ENCODE results near the gene CALY.

Gene CALY

DNA sequence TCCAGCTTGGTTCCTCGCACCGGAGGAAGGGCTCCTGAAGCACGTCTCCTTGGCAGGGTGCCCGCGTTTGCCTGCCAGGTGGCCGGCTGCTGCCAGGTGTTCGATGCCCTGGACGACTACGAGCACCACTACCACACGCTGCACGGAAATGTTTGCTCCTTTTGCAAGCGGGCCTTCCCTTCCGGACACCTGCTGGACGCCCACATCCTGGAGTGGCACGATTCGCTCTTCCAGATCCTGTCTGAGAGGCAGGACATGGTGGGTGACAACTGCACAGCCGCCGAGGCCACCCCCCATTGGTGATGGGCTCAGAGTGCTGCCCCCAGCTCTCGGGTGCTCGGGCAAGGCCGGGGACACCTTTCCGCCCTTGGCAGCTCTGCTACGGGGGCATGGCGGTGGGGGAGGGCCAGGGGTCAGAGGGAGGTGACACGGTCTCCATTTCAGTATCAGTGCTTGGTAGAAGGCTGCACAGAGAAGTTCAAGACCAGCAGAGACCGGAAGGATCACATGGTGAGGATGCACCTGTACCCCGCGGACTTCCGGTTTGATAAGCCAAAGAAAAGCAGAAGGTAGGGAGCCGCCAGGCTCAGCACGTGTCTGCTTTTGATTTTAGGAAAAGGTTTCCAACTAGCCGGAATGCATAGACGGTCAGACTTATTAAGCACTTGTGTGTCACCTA, 26.8 kb downstream of the CALY start:
- no peak for DNase-seq

DNA sequence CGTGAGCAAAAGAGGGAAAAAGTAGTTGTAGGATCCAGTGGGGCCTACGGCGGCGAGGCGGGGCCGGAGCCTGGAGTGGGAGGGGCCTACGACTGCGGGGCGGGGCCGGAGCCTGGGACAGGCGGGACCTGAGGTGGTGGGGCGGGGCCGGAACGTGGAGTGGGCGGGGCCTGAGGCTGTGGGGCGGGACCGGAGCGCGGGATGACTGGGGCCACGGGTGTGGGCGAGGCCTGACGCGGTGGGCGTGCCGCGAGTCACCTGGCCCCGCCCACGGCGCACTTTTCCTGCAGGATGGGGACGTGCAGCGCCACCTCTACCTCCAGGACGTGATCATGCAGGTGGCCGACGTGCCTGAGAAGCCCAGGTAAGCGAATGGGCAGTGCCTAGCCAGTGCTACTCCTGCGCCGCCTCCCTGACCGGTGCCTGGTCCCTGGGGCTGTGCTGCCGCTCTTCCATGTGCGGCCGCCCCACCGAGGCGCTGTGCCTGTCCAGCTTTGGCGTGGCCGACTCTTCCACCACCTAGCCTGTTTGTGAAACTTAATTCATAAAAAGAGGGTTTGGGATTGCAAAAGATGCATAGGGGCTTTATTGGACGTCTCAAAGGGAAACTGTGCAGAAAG, 27.5 kb downstream of the CALY start:
- peak; percentile 92 for DNase-seq

DNA sequence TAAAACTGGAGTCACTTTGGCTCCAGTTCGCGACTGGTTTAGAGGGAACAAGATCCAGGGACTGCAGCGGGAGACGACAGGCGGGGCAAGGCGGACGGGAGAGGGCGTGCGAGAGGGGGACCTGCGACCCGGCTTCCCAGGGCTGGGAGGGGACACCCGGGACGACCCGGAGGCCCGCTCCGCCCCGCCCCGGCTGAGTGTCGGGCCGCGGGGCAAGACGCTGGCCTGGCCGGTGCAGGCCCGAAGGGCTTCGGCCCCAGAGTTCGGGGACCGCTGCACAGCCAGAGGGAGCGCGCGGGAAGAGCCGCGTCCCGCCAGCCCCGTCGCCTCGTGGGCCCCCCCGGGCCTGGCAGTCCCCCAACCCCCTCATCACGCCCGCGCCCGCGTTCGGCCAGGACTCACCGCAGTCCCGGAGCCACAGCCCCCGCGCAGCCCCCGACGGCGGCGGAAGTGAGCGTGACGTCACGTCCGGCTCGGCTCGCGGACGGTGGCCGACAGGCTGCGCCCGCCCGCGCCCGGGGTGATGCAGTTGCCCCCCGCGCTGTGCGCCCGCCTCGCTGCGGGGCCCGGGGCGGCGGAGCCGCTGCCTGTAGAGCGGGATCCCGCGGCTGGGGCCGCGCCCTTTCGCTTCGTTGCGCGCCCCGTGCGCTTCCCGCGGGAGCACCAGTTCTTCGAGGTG, 28.1 kb downstream of the CALY start, which contains the start of the genes TUBGCP2 and ZNF511:
Gene TUBGCP2, minus strand, starts transcription at position 452 of the 679 bp plus-strand sequence. CDS start 5,931 bp downstream, outside the sequence.
Gene ZNF511, plus strand, starts transcription at position 494 of the 679 bp plus-strand sequence. Its CDS starts 30 bp downstream, at position 524.
- peak; percentile 90 for DNase-seq

DNA sequence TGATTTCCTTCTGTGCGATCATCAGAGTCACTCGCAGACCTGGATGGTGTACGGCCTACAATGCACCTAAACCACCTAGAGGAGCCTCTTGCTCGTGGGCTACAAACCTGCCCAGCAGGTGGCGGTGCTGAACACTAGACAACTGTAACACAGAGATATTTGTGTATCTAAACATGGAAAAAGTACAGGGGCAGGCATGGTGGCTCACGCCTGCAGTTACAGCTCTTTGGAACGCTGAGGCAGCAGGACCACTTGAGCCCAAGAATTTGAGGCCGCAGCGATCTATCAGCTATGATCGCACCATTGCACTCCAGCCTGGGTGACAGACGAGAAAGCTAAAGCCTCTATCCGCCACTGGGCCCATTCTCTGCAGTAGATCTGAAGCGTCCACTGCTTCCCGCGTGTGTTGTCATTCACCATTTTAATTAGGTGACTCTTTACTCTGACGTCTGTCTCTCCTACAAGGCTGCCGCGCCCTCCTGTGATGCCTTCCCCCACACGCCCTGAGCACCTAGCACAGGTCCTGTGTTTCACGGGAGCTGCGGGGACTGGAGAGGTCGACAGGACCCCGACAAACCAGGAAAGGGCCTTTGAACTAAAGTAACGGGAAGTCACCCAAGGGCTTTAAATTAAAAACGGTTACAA, 28.8 kb downstream of the CALY start:
- peak; percentile 88 for DNase-seq

DNA sequence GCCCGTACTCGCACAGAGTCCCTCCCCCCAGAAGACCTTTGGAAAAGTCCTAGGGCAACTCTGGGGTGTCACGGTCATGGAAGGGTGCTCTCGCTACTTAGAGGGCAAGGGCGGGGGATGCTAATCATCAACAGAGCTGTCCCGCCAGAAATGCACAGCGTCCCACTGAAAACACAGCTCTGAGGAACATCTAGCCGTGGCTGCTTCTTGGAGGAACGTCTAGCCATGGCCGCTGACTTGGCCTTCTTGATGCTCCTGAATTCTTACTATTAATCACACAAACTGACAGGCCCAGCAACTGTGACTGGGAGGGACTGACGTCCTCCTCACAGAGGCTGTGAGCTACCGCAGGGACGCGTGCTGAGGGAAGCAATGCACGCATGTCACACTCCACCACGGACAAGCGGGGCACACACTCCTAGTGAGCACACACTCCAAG, 29.7 kb downstream of the CALY start:
- no peak for DNase-seq

DNA sequence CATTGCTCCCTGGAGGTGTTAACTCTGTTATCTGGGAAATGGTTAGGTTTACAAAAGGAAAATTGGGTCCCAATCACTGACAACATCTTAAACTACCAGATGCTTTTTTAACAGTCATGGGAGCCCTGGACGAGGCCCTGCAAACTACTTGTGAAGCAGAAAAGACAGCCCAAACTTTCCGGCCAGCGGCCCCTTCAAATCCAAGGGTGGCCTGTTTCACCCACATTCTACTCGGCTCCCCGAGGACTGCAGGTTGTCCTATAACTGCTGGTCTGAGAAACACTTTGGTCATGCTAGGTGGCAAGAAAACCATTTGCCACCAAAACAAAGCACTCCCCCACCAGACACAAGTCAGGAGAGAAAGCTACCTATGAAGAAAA, 30.6 kb downstream of the CALY start:
- DNase-seq, result no peak

DNA sequence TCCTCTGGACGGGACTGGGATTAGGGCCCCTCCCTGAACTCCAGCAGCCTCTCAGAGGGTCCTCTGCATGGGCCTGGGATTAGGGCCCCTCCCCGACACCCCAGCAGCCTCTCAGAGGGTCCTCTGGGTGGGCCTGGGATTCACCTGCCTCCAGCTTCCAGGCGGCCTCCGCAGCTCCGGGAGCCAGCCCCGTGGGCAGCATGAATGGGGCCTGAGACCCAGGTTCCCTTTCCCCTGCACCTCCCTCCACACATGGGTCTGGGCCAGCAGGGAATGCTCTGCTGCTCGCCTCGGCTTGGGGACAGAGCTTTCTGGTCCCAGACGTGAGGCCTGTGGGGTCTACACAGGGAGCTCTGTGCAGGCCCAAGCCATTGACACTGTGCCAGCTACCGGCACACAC, 33.5 kb downstream of the CALY start:
- DNase-seq, result no peak

DNA sequence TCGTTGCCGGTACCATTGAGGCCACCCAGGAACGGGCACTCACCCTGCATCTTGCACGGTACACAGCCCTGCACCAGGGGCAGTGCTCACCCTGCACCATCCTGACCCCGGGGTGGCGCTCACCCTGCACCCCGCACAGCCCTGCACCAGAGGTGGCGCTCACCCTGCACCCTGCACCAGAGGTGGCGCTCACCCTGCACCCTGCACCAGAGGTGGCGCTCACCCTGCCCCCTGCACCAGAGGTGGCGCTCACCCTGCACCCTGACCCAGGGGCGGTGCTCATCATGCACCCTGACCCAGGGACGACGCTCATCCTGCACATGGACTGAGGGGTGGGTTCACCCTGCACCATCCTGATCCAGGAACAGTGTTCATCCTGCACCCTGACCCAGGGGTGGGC, 34.5 kb downstream of the CALY start:
- DNase-seq, result no peak

DNA sequence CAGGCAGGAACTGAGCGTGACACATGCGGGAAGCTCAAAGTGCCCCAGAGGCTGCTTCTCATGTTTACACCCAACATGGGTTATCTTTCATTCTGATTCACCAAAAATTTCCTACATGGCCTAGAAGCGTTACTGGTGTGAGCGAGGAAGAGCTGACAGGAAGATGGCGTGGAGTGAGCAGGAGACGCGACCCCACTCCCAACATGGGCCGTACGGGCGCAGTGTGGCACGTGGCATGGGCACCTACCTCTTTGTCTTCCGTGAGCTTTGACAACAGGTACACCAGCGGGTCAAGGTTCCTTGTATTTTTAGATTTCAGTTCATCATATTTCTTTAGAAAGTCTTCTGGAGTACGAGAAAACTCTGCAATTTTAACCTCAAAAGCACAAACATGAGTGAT, 37.0 kb downstream of the CALY start:
- DNase-seq, result no peak

DNA sequence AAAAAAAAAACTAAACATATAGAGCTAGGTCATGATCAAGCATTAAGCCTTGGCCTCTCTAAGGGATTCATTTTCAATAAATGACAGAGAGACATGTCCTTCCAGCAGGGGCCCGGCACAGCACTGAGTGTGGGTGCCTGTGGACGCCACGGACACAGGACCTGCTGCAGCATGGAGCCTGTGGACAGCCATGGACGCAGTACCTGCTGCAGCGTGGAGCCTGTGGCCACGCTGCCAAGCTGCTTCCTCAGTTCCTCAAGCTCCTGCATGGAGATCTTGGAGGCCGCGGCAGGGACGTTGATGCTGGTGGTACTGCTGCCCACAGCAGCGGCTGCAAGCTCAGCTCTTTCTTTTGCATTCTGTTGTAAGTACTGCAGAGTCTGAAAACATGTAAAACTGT, 37.5 kb downstream of the CALY start:
- DNase-seq, result no peak

DNA sequence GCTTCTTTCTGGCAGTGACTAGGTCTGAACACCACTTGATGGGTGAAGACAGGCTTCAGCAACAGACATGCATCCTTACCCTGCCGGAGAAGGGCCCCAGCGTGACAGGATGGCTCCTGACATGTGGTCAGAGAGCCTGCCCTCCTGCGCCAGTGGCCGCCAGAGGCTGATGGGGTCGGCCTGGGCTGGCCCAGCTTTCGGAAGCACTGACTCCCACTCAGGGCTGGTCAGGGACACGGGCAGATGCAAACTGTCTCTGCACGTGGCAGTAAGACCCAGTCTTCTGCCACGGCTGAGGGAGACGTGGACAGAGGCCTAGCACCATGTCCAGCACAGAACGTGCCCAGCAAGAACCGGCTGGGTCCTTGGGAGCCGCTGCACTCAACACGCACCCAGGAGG, 38.2 kb downstream of the CALY start:
- no peak for DNase-seq

DNA sequence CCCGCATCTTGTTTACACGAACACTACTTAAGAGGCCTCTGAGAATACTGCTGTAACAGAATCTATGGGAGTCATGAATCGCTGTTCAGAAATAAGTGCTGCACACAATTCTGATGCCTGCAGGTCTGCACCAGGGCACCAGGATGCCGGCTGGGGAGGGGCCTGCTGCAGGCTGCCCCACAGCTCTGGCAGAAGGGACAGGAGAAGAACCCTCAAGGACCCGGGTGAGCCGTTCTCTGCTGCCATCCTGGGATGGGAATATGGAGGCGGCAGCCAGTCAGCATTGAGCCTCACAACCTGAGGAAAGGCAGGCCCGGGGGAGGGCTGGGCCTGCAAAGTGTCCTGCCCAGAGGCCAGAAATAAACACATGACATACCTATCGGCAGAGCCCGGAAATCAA, 39.2 kb downstream of the CALY start:
- no peak for DNase-seq

DNA sequence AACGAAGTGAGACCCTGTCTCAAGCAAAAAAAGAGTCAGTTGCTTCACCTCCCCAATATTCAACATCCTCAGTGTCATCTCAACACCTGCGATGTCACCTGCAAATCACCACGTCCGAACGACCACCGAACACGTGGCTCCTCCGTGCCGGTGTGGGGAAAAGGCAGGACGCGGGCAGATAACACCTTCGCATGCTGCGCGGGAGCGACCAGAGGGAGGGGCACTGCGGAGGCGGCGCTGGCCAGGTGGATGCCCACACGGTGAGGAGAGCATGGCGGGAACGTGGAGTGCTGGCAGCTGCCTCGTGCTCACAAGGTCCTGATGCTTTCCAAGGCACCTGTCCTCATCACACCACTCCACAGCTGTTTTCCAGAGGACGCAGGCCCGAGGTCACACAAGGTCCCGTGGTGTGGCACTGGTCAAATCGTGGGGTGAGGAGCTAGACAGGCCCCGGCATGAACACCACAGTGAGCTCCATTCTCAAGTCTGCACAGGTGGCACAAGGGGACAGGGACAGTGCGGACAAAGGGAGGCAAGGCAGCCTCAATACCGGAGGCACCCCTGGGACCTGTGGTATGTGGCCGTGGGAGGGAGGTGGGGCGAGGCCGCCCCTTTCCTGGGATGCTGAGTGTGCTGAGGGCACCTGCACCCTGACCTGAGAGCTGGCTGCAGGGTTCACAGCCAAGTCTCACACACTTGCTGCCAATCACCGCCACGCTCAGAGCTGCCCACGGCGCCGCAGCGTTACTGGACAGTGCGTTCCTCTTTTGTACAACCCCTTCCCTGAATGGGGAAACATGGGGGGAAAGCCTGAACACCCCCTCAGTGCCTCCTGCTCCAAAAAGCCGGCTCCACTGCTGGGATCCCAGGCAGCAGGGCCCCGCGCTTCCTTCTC, 41.0 kb downstream of the CALY start:
- no peak for DNase-seq

DNA sequence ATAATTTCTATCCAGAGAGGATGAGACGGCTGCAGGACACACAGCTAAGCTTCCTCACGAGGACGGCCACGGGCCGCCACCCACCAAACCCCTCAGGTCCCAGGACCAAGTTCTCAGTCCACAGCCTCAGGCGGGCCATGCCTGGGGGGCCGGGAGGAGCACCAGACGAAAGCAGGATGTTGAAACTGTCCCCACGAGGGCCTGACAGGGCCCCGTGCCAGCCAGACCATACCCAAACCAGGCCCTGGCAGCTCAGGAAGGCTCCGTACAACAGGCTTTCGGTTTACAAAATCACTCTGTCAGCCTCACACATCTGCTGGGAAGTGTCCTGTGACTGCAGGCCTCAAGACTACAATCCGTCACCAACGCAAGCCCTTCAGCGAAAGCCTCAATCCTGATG, 42.5 kb downstream of the CALY start:
- DNase-seq, result no peak

DNA sequence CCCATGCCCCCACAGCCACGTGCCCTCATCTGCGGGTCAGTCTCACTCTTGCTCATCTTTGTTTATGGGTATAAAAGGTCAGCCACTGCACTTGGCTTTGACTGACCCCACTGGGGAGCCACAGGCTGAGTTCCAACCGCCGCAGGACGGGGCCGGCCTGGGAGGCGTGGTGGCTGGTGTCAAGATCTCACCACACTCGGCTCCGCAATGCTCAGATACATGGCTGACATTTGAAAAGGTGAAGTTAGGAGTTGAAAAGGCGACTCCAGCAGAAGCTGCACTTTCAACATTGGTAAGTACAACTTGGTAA, 42.9 kb downstream of the CALY start:
- DNase-seq, result no peak

DNA sequence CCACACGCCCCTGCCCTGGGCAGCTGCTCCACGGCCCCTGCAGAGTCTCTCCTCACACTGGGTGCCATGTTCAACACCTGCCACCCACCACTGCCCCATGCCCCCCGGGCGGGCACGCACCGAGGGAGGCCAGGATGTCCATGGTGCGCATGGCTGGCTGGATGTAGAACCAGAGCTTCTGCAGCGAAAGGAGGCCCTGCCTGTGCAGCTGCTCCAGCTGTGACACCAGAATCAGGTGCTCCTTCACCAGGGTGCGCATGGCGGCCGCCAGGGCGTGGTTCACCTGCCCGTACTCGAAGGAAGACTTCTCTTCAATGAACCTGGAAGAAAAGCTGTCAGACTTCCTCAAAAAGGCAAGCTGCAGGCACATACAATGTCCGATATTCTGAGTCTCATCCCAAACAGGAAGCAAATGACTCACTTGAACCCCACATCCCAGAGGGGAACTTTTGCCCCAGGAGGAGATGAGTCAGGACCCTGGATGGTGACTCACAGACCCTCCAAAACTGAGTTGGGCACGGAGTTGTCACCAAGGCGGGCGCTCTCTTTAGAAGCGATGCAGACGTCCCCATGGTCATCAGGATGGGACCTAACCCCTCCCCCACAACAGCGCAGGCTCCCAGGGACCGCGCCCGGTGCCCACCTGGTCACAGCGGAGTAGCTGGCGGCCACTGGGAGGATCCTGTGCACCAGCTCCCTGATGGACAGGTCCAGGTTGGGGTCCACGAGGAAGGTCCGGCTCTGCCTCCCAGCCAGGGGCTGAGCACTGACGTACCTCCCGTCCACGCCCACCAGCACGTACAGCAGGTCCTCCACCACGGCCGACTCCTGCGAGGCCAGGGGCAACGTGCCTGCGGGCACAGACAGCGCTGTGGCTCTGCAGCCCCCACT, 43.5 kb downstream of the CALY start:
- DNase-seq, result no peak

DNA sequence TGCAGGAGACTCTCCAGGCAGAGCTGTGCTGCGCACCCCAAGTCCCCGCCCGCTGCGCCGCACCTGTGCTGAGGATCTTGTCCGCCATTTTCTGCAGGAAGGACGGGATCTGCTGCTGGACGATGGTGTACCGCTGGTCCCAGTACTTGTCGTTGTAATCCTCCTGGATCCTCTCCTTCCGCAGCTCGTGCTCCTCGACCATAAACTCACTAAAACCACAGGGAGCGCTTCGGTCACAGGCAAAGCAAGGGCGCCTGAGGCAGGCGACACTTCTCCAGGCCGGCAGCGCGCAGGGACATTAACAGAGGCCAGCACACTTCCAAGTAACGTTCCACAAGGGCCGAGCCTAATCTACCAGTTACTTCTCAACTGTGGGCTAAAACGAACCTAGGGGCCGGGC, 46.9 kb downstream of the CALY start:
- DNase-seq, result no peak

DNA sequence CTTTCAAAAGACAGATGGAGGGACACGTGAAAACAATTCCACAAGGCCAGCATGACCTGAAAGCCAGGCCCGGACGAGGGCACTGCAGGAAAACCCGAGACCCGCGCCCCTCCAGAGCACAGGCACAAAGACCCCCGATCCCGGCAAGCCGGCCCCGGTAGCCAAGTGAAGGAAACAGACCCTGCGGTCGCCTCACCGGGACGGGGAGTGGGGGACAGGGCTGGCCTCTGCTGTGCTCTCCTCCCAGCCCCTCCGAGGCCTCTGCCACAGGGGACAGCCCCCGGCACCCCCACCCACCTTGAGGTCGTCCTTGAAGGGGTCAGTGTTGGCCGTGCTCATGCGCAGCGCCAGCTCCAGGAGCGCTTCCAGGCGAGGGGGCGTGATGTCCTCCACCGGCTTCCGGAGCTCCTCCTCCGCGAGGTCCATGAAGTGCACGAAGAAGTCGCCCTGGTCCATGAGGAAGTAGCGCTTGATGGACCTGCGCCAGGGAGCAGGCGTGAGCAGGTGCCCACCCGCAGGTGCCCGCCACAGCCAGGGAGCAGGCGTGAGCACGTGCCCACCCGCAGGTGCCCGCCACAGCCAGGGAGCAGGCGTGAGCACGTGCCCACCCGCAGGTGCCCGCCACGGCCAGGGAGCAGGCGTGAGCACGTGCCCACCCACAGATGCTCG, 48.7 kb downstream of the CALY start:
- no peak for DNase-seq

DNA sequence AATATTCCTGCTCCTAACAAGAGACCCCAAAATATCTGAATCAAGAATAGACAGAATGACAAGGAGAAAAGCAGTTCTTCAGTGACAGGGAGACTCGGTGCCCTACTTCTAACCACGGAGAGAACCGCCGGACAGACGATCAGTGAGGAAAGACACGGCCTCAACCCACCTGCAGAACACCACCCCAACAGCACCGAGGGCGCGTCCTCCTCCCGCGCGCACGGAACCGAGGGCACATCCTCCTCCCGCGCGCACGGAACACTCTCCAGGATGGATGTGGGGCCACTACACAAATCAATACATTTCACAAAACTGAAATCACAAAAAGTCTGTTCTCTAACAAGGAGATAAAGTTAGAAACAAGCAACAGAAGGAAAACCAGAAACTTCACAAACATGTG, 50.3 kb downstream of the CALY start:
- no peak for DNase-seq

DNA sequence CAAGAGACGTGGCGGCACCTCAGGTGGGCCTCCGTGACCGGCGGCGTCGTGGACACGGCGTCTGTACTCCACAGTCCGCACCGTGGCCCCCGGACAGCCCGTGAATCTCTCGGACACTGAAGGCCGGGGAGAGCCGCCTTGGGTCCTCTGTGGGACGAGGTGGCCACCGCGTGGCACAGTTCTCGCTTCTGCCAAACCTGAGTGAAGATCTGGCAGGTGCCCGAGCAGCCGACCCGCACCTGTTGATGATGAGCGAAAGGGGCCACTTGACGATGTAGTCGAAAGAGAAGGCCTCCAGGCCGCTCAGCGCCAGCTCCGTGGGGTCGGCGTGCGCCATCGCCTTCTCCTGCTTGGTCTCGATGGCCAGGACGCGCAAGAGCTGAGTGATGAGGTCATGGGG, 51.5 kb downstream of the CALY start:
- DNase-seq, result no peak

DNA sequence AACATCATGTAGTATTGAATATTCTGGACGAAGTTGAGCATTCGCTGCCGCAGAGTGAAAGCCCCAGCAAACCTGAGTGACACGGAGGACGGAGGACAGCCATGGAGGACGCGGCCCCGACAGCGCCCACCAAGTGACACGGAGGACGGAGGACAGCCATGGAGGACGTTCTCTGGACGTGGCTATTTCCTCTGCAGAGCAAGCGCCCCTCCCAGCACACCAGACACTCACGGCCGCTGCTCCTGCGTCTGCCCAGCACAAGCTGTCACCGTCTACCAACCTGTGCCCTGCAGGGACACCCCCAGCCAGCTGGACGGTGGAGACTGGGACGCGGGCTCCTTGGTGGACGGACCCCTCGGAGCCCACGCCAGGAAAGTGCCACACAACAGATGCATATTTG, 52.8 kb downstream of the CALY start:
- DNase-seq, result no peak
